NCI-H1694 treated with DMSO at 0.1 percent for 48 hours (cell line): ENCODE data around the gene WDCP.
"Not testable (repeated sequence)": the region's sequence is repeated elsewhere in the genome, so short reads cannot be mapped to it uniquely, and the experiment has no call there.

ENCODE experiments used
- DNase-seq: peaks from one replicate; lab custom pipeline; 2025; lab: John Stamatoyannopoulos, UW

Gene WDCP

DNA sequence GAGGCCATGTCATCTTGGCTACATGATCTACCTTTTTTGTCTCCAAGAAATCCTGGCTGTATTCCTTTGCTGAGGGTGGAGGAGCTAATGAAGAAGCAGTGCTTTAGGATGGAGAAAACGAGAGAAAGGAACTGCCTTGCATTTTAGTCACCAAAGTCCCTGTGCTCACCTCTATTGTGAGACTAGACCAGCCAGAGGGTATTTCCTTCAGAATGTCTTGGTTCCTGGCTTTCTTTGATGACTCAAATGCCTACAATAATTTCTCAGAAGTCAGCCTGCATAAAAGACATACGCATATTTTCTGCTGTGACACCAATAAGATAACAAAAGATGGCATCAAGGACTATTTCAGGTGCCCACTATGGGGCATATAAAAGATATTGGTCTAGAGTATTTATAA lies 18.1 kb upstream of the WDCP start:
- DNase-seq, result no peak

DNA sequence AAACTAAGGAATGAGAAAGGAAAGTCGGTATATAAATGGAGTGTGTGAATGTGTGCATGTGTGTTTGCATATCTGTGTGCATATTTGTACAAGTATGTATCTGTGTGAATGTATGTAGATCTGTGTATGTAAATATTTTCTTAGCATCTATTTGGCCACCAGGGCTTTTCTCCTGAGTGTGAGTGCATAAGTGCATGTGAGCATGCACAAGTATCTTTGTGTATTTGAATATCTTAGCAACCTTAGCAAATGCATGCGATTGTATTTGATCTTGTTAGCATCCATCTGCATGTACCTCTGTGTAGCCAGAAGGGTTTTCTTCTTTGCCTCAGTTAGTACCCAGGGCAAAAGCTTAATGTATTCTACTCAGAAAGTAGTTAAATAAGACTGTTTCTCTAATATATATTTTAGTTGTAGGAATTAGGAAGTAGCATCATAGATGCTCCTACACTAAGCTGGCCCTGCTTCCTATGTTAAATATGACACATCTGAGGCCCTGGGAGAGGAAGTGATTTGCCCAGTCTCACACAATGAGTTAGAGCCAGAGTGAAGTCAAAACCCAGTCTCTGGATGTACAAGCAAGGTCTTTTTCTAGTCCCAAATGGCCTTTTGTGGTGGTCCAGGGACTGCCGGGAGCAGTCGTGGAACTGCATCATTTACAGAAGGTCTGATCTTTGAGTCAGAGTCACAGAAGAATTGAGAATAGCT lies 11.5 kb upstream of the WDCP start:
- DNase-seq, result no peak

DNA sequence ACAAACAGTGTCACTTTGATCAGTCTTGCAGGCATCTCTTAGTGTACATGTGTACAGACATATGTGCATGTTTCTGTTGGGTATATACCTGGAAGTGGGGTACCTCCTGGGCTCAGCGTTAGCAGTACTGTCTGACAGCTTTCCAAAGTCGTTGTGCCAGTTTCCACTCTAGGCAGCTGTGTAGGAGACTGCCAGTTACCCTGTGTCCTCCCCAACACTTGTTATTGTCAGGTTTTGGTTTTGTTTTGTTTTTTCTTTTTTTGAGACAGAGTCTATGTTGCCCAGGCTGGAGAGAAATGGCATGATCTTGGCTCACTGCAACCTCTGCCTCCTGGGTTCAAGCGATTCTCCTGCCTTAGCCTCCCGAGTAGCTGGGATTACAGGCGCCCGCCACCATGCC lies 8.6 kb upstream of the WDCP start:
- no peak for DNase-seq

DNA sequence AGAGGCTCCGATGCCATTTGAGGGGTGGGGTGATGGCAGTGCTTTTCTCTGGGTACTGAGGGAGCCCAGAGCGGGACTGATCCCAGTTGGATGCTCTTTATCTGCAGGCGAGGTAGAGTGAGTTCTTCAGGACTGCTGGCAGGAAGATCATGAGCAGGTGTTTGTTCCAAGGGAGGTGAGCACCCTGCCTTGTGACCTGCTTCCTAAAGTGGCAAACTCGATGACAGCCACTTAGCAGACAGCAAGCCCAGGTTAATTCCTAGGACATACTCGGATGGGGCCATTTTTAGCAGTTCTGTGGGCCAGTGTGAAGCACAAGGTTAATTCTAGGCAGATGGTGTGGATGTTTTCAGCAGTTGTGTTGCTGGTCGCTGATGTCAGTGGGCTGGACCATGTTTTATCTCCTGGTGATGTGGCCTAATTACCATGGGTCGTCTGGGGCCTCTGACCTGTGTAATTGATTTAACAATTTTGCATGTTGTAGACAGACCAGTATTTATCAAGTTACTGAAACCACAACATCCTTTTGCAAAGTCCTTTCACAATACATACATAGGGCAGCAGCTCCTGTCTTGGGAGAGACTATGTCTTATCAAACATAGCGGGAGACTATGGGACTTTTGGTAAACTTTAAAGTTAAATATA lies 7.3 kb upstream of the WDCP start:
- DNase-seq, result no peak

DNA sequence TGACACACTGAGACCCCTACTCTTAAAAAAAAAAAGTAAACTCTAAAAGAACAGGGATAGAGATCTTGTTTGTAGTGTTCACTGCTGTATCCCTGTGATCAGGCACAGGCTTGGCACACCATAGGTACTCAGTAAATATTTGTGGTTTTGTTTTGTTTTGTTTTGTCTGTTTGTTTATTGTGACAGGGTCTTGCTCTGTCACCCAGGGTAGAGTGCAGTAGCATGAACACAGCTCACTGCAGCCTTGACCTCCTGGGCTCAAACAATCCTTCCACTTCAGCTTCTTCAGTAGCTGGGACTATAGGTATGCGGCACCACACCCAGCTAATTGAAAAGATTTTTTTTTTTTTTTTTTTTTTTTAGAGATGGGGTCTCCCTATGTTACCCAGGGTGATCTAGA lies 5.8 kb upstream of the WDCP start:
- DNase-seq, result no peak

DNA sequence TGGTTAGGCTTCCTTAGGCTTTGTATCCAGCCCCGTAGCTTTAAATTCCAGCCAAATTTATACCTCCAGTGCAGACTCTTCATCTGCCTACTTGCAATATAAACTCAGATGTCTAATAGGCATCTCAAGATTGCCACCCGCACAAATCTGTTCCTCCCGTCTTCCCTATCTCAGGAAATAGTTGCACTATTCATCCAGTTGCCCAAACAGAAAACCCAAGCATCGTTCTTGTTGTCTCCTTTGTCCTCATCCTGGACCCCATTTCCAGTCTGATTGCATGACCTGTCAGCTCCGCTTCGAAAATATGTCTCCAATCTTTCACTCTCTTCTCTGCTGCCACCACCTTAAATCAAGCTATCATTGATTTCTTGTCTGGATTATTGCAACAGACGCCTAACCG lies 4.6 kb upstream of the WDCP start:
- DNase-seq, result no peak

DNA sequence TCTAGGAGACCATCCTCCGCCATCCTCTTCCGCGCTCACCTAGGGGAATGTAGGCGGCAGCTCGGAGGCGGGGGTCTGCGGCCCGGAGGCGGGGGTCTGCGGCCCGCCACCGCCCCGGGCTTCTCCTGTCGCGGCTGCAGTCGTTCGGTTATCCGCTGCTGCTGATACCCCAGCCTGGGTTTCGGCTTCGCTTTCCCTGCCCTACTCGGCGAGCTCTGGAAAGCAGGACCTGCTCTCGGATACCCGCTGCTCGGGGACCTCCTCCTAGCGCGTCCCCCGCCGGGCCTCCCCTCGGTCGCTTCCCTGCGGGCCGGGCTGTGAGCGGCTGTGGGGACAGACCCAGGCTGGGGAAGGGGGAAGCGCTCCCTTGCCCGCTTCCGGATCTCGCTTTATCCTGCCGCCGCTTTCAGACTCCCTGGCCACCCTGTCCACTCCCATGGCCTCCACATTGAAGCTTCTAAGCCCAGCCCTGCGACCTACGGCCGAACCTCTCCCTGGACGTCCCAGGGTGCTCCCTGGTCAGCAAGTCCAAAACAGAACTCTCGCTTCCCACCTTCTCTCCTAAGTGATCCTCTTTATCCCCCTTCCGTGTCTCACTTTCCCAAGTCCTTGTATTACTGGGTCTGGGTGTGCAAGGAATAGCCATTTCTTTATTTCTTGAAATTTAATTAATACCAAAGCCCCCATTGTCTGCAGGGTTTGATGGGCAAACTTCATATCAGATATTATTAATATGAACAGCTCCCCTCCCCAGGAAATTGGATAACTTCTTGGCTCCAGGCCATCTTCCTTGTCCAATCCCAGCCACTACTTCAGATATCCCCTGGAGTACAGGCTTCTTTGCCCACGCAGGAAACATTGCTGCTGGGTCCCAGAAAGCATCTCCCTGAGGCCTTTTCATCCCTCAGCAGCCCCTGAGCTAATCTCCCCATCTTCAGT lies 3.1 kb upstream of the WDCP start:
- no peak for DNase-seq

DNA sequence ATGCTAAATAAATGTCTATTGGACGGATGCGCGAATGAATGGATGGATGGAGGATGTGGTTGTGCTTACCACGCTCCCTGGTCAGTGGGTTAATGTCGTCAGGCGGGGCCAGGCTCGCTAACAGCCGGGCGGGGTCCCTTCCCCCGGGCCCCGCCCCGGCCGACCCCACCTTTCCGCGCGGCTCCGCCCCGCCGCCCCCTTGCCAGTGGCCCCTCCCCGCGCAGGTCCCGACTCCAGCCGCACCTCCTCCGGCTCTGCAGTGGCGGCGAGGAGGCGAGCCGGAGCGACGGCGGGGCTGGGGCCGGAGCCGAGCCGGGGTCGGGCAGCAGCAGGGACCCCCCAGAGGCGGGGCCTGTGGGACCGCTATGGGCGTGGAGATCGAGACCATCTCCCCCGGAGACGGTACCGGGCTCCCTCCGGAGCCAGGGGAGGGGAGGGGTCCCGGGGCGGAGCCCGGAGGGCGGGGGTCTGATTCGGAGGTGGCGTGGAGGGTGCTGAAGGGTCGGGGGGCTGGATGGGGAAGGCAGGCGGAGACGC lies 2.4 kb upstream of the WDCP start, which contains the start of gene FKBP1B:
FKBP1B (plus strand) TSS at position 257 of the 537 bp plus-strand sequence; CDS start at position 366, 109 bp downstream.
- peak; percentile 60 for DNase-seq

DNA sequence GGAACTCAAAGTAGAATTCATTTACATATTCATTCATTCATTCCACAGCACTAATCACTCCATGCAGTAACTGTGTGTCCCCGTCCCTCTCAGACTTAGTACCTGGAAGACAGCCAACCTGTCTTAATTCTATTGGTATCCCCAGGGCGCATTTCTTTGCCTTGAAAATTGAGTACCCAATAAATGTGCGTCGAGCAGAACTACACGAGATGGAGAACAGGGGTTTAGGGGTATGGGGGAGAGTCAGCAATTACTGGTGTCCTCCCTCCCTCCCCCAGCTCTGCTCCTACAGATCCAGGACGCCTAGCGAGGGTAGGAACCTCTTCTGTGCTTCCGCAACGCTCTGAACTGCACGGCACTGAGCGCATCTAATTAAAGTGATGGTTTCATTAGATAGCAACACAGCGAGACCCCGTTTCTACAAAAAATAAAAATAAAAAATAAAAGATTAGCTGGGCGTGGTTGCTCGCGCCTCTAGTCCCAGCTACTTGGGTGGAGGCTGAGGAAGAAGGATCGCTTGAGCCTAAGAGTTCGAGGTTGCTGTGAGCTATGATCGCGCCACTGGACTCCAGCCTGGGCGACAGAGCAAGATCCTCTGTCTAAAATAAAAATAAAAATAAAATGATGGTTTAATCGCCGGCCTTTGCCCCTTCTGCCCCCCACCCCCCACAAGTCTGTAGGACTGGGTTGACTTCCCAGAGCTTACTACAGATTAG lies 1.7 kb upstream of the WDCP start:
- peak; percentile 39 for DNase-seq

DNA sequence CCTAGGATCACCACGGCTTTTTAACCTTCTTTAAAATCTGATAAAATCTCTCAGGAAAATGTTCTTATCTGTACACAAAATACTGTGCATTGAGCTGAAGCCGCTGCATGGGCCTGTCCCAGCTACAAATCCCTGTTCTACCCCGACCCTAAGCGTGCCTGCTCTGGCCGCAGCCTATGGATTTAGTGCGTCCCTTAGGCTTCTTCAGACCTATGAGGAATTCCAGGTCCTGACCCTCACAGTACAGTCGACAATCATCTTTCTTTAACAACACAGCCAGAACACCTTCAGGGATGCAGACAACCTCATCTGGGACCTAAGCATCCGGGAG lies 477 bp upstream of the WDCP start:
- DNase-seq, result no peak

DNA sequence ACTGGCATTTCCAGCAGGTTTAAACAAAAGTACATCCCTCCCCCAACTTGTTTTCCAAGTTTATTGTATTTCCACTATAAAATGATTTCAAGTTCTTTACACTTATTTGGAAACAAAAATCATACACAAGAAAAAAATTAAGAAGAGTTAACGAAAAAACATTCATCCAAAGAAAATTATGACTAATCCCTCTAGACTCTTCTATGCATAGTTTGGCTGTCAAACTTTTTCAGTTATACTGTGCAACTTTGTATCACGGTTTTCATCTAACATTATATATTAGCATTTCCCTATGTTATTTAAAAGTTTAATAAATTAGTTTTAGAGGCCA lies 627 bp downstream of the WDCP start:
- no peak for DNase-seq

DNA sequence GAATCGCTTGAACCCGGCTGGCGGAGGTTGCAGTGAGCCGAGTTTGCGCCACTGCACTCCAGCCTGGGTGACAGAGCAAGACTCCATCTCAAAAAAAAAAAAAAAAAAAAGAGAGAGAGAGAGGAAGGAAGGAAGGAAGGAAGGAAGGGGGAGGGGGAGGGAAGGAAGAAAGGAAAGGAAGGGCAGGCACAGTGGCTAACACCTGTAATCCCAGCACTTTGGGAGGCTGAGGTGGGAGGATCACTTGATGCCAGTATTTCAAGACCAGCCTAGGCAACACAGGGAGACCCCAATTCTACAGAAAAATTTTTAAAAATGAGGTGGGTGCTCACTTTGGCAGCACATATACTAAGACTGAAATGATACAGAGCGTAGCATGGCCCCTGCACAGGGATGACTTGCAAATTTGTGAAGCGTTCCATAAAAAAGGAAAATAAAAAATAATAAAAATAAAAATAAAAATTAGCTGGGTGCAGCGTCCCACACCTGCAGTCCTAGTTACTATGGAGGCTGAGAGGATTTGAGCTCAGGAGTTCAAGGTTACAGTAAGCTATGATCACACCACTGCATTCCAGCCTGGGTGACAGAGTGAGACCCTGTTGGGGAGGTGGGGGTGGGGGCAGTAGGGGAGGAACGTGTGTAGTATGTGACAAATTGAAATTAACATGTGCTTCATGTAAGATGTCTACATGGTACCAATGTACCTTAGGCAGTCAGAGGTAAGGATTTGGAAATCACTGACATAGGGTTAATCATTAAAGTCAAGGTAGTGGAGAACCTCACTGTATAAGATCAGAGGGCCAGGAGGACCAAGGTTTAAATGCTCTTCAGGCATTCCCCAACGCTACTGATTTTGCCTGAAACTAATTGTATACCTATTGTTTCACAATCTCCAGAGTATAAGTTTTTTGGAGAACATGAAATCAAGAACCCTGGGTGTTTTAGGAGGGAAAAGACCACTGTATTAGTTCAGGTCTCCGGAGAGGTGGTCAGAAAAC lies 1.4 kb downstream of the WDCP start:
- no peak for DNase-seq

DNA sequence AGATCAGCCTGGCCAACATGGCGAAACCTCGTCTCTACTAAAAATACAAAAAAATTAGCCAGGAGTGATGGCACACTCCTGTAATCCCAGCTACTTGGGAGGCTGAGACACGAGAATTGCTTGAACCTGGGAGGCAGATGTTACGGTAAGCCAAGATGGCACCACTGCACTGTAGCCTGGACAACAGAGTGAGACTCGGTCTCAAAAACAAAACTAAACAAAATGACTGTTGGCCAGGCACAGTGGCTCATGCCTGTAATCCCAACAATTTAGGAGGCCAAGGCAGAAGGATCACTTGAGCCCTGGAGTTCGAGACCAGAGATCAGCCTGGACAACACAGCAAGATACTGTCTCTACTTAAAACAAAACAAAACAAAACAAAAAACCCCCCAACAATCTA lies 4.1 kb downstream of the WDCP start:
- not testable (repeated sequence) for DNase-seq

DNA sequence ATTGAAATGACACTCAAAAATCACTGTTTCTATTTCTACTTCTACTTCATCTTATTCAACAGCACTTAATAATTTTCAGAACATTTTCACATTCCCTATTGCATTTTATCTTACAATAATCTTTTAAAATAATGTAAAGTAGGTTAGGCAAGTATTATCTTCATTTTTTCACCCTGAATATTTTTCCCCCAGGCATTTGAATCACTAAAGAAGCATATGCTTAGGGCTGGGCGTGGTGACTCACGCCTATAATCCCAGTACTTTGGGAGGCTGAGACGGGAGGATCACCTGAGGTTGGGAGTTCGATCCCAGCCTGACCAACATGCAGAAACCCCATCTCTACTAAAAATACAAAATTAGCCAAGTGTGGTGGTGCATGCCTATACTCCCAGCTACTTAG lies 6.7 kb downstream of the WDCP start:
- no peak for DNase-seq

DNA sequence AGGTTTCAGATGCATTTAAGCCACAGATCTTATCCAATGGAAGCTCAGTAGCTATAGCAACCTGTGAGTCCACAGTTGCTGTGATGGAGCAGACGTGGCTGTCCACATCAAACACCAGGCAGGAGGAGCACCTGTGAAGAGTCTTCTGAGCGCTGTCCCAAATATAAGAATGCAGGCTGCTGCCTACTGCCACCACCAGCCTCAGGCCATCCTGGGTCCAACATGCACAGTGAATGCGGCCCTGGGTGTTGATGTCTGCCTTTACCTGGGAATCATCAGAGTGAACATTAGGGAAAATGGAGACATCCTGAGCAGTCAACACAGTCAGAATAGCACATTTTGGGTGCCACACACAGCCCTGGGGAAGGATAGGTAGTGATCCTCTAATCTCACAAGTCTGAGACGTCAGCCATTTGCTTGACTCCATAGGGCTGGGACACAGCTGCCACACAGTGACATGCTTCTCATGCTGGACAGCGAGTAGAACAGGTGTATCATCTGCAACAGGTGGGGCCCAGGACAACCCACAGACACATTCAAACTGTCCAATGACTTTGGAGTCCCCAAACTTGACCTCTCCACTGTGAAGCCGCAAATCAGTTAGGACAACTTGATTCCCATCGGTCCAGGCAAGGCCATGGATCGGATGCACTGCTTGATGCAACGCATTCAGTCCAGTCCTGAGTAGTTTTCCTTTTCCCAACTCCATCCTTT lies 8.2 kb downstream of the WDCP start:
- no peak for DNase-seq

DNA sequence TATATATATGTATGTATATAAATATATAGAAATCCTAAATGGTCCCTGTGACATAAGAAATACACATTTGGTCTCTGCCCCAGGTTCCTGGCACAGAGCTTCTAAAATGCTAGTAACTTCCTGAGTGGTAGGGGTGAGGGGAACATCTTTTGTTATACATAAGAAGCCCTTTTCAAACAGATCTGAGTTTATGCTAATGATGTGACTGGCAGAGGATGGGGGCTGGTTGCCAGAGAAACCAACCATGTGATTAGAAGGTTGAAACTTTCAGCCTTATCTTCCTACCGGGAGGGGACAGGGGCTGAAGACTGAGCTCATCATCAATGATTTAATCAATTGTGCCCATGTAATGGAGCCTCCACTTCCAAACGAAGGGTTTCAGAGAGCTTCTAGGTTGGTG lies 21.0 kb downstream of the WDCP start:
- DNase-seq, result no peak

DNA sequence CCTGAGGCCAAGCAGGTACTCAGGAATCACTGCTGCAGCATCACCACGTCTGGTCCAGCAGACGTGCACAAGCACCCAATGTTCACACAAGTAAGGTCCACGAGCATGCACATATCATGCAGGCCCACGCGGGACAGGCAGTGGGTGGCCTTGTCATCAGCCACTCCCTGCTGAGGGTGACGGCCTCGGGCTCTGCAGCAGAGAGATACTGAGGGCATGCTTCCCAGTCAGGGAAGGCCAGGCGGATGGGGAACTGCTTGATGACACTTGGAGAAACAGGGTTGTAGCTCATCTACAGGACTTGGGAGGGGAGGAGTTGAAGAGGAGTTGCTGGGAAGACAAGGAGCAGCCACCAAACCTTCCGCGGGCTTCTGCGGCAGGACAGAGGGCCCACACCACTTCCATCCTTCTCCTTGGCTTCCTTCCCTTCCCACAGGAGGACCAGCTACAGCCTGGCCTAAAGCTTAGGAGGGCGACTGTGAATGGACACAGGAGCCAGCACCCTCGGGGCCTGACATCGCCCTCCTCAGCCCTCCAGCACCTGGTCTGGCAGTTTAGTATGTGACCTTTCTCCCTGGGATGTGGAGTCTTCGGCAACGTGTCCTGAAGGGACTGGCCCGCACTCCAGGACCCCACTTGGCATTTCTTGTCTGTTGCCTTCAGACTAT lies 22.1 kb downstream of the WDCP start:
- DNase-seq, result no peak

DNA sequence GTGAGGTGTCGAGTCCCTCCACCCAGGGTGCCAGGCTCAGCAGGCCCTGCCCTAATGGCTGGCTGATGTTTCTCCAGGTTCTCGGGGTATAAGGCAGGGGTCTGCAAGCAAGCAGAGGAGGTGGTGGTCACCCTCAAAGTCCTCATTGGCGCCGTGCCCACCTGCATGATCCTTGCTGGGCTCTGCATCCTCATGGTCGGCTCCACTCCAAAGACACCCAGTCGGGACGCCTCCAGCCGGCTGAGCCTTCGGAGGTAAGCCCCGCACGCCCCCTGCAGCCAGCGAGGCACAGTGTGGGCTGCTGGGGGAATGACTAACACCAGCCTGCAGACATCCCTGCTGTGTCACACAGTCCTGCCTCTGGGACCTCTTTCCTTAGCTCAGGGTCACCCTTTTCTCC lies 23.2 kb downstream of the WDCP start:
- DNase-seq, result no peak

DNA sequence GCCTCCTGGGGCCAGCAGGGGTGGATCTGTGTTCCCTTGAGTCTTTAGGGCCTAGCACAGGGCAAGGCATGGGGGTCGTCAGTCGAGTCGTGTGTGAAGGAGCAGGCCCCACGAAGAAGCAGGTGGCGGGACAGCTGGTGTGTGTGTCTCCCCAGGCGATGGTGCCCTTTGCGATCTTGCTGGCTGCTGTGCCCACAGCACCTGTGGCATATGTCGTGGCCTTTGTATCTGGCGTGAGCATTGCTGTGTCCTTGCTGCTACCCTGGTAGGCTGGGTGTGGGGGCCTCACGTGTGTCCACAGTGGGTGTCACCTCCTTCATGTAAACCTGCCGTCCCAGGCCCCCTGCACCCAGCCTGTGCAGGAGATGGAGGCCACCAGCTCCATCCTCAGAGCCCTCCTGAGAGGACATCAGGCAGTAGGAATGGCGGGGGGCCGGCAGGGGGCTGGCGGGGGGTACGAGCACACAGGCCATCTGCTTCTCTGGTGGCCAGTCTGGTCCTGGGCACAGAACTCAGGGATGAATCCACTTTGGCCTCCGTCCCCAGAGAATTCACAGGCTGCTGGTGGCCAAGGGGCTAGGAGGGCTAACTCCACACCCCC lies 24.1 kb downstream of the WDCP start:
- DNase-seq, result no peak
